Liver (tissue), 3 donors: ENCODE results near the gene LRMDA.

Source experiments
- FOXA1 ChIP-seq: IDR thresholded peaks from 2 replicates; pipeline ENCODE4 v1.6.1; 2016; ENCODE audit warnings: antibody characterized with exemption
- JUND ChIP-seq, 2 donors: IDR thresholded peaks; 2 replicates each; pipeline ENCODE4 v1.6.1; 2016; ENCODE audit warnings: antibody characterized with exemption in 2 of 2
- RAD21 ChIP-seq, 2 donors: IDR thresholded peaks; 2 replicates each; pipeline ENCODE4 v1.6.1; 2016; ENCODE audit warnings: antibody characterized with exemption in 2 of 2, mild to moderate bottlenecking in 2 of 2
- REST ChIP-seq: IDR thresholded peaks from 2 replicates; pipeline ENCODE4 v1.6.1; 2016; ENCODE audit warnings: antibody characterized with exemption, mild to moderate bottlenecking
- TF ChIP-seq, protein P1 (sequence below): fragments of 150-350 bp; IDR thresholded peaks from 2 replicates; pipeline ENCODE4 v1.5.1; 2017; ENCODE audit warnings: improper control_type of control experiment, low read depth, low read length; ENCODE audit not compliant: missing input control
- donor health status: healthy.
- donor health status: healthy.

DNA sequence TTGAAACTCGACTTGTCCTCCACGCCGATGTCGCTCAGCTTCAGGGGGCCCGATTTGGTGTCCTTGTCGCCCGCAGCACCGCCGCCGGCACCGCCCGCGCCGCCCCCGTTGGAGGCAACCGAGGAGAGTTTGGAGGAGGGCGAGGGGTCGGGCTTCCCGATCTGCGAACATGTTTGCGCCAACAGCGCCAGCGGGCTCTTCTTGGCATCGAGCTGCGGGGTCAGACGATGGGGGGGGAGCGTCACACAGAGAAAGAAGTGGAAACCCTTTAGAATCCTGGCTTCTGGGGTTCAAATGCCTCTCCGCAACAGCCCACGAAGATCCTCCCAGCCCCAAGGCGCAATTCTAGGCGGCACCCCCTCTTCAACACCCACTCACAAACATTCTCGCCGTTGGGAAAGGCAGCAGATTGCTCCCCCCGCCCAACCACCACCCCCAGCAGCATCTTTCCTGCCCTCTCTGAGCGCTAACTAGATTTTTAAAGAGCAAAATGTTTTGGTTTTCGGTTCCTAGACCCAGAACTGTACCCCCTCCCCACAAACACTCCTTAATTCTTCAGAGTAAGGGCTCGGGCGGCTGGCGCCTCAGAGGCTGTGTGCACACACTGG, 31.2 kb upstream of the LRMDA start:
- no peak for TF ChIP-seq RAD21 (IDR thresholded peaks at IDR 0.05)
- TF ChIP-seq, protein P1, sequence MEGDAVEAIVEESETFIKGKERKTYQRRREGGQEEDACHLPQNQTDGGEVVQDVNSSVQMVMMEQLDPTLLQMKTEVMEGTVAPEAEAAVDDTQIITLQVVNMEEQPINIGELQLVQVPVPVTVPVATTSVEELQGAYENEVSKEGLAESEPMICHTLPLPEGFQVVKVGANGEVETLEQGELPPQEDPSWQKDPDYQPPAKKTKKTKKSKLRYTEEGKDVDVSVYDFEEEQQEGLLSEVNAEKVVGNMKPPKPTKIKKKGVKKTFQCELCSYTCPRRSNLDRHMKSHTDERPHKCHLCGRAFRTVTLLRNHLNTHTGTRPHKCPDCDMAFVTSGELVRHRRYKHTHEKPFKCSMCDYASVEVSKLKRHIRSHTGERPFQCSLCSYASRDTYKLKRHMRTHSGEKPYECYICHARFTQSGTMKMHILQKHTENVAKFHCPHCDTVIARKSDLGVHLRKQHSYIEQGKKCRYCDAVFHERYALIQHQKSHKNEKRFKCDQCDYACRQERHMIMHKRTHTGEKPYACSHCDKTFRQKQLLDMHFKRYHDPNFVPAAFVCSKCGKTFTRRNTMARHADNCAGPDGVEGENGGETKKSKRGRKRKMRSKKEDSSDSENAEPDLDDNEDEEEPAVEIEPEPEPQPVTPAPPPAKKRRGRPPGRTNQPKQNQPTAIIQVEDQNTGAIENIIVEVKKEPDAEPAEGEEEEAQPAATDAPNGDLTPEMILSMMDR = no peak
- TF ChIP-seq REST = no peak
- TF ChIP-seq FOXA1 = no peak
- TF ChIP-seq JUND (IDR thresholded peaks at IDR 0.05) = no peak
